GM21360 (cell line): Measurements from ENCODE around the gene ADAMTS17.

Experiments
- ATAC-seq: cut with Tn5 transposase; IDR thresholded peaks from one replicate; pipeline ENCODE4 v1.9.1; 2021; ENCODE audit warnings: mild to moderate bottlenecking, moderate library complexity; ENCODE audit not compliant: unreplicated experiment

ADAMTS17 gene

GRCh38 chr15:100311154-100311625, 30.6 kb downstream of the ADAMTS17 start:
- no peak for ATAC-seq

- ATAC-seq: no peak
Measured at GRCh38 chr15:100310513-100311153, 31.1 kb downstream of the ADAMTS17 start.

DNA sequence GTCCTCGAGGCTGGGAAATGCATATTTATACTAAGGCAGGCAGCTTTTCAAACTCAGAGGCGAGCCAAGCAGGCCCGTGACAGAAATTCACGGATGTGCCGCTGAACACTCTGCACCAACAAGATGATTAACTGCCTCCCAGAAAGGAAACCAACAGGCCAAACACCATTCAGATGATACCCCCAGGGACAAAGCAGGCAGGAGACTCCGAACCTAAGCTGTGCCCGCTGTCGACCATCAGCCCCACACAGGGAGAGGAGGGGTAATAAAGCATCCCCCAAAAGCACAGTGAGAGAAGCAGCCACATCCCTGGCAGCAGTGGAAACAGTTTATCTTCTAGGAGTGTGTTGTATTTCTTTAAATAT, 31.8 kb downstream of the ADAMTS17 start:
- no peak for ATAC-seq

DNA sequence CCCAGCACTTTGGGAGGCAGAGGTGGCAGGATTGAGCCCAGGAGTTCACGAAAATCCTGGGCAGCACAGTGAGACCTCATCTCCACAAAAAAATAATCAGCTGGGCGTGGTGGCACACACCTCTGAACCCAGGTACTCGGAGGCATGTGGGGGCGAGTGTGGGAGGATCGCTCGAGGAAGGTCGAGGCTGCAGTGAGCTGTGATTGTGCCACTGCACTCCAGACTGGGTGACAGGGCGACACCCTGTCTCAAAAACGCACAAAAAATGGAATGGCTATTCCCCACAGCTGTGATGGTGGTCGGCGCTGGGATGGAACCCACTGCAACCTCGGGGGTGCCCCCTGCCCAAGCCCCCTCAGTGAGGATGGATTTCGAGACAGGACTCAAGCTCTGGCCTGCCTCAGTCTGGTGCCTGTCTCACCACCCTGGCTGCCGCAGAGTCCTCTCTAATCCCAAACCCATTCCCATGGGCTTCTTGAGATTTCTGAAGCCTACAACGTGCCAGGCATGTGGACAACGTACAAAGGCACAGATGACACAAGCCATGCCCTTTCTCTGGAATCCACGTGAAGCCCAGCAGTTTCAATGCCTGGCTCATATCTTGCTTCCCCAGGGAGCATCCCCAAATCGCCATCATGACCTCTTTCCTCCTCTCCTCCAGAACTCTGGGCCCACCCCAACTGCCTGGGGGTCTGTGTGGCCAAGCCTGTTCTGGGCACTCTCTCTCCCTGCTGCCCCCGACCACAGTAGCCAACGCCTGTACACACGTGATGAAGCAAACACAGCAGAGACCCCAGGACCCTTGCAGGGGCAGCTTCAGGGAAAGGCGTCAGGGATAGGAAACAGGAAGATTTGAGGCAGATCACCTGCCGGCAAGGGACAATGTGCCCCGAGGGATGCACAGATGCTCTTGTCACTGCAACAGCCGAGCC, 32.4 kb downstream of the ADAMTS17 start:
- no peak for ATAC-seq

DNA sequence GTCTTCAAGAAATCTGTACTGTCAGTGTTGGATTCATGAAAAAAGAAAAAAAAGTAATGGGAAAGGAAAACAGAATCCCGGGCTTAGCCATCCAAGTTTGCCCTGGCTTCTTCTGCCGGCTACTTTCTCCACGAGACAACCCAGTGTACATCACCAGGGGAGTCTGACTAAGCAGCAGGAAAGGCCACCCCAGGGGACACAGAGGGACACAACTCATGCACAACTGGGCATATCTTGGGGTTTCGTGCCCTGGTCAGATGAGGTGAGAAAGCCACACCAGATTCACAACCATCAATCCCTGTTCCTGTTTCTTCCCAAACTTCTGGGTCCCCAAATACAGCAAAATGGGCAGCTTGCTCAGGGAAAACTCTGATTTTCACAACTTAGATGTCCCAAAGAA, 33.2 kb downstream of the ADAMTS17 start:
- ATAC-seq: no peak

- no peak for ATAC-seq
Measured at GRCh38 chr15:100308213-100308600, 33.6 kb downstream of the ADAMTS17 start.

GRCh38 chr15:100307241-100308212, 34.2 kb downstream of the ADAMTS17 start:
- no peak for ATAC-seq

GRCh38 chr15:100306098-100306497, 35.7 kb downstream of the ADAMTS17 start:
- ATAC-seq: no peak

DNA sequence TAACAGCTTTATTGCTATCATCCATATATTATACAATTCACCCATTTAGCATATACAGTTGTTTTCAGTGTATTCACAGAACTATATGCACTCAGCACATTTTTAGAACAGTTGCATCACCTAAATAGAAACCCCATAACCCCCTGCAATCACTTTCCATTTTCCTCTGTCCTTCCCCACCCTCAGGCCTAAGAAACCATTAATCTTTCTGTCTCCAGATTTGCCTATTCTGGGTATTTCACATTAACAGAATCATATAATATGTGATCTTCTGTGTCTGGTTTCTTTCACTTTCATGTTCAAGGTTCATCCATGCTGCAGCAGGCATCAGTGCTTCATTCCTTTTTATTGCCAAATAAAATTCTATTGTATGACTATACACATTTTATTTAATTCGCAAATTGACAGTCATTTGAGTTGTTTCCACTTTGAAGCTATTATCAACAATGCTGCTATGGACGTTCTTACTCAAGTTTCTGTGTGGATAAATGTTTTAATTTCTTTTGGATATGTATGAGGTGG, 39.8 kb downstream of the ADAMTS17 start:
- no peak for ATAC-seq

- no peak for ATAC-seq
Measured at GRCh38 chr15:100298257-100298656, 43.5 kb downstream of the ADAMTS17 start.

GRCh38 chr15:100297812-100298211, 44.0 kb downstream of the ADAMTS17 start:
- no peak for ATAC-seq

- no peak for ATAC-seq
Measured at GRCh38 chr15:100295939-100296565, 45.7 kb downstream of the ADAMTS17 start.

DNA sequence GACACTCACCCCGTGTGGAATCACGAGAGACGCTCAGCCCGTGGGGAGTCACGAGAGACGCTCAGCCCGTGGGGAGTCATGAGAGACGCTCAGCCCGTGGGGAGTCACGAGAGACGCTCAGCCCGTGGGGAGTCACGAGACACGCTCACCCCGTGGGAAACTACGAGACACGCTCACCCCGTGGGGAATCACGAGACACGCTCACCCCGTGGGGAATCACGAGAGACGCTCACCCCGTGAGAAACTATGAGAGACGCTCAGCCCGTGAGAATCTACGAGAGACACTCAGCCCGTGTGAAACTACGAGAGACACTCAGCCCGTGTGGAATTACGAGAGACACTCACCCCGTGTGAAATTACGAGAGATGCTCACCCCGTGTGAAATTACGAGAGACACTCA, 49.8 kb downstream of the ADAMTS17 start:
- no peak for ATAC-seq

DNA sequence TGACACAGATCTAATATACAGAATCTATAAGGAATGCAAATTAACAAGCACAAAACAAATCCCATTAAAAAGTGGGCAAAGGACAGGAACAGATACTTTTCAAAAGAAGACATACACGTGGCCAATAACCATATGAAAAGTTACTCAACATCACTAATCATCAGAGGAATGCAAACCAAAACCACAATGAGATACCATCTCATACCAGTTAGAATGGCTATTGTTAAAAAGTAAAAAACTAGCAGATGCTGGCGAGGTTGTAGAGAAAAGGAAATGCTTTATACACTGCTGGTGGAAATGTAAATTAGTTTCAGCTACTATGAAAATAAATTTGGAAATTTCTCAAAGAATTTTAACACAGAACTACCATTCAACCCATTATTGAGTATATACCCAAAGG, 50.7 kb downstream of the ADAMTS17 start:
- ATAC-seq: no peak

GRCh38 chr15:100285641-100286295, 56.0 kb downstream of the ADAMTS17 start:
- no peak for ATAC-seq

- ATAC-seq: no peak
Measured at GRCh38 chr15:100284701-100285100, 57.1 kb downstream of the ADAMTS17 start.

GRCh38 chr15:100284191-100284590, 57.6 kb downstream of the ADAMTS17 start:
- no peak for ATAC-seq

- no peak for ATAC-seq
Measured at GRCh38 chr15:100281096-100281917, 60.5 kb downstream of the ADAMTS17 start.

DNA sequence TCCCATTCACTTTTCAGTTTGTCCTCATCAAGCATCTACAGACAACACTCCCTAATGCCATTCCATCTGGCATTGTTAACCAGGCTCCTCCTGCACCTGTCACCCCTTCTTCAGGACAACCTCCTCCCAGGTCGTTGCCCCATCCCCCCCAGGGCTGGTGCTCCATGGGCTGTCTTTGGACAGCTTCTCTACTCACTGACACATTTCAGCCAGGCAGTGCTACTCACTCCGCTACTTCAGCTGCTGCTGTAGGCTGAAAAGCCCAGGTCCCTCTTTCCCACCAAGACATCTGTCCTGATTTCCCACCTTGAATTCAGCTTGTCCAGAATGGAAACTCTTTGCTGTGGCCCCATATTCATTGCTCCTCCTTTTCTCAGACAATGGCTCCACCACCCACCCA, 61.9 kb downstream of the ADAMTS17 start:
- ATAC-seq: no peak
